ENCODE results near the gene CFB. TPM values are rescaled to one million over a fixed set of nuclear protein-coding genes. Genes with fewer than 3 reads are reported as not detected.

CFB gene
- polyA plus RNA-seq, 1 of the 3 experiments (the other 2 are of a cell fraction), result 42.1 TPM

GRCh38 chr6:31969712-31970603, 24.1 kb downstream of the CFB start:
- 77% methylated on average over 17 of the region's 17 CpGs for WGBS (ENCODE audit: low lambda C conversion rate)
- H3K4me1 ChIP-seq (ENCODE audit: control insufficient read depth in 1 of 2, insufficient read depth in 2 of 2, low read depth in 1 of 2, low read length in 1 of 2), result peaks cover 5 to 26% of the 10 kb centered on the region in 2 experiments; a peak in 3 of 4 replicates
- H3K27me3 ChIP-seq (ENCODE audit: insufficient read depth), result no peaks in the 10 kb centered on the region
- peaks cover 15 to 52% of the 10 kb centered on the region in 2 experiments for H3K36me3 ChIP-seq (replicated peaks in 1 of 2; ENCODE audit: control insufficient read depth in 1 of 2, insufficient read depth in 2 of 2, low read length in 1 of 2)
- H3K9ac ChIP-seq, result peak overlapping the region; percentile 95
- no peak overlapping the region for H2AFZ ChIP-seq (ENCODE audit: low read depth)
- peak overlapping the region in 1 of 2 experiments; percentile 15; a peak in 1 of 4 replicates for H3K27ac ChIP-seq (ENCODE audit: low read depth in 2 of 2, low read length in 1 of 2)
- DNase-seq, result no peak
- H3K4me3 ChIP-seq (ENCODE audit: low read depth in 2 of 2, low read length in 1 of 2), result peak overlapping the region; percentile 91 to 94
- ChIA-PET POLR2A (interaction anchor here (3.8 kb wide), 1 partner anchor 11 kb away, joined by 20 read pairs; the partner anchor contains the start of genes NELFE and SKIC2), CTCF (interaction anchor here (0.8 to 5.2 kb wide), 4 partner anchors 11 to 52 kb away, joined by 3 to 29 read pairs (median 14); partner anchors contain the start of genes NELFE and SKIC2)
- TF ChIP-seq, protein P1, sequence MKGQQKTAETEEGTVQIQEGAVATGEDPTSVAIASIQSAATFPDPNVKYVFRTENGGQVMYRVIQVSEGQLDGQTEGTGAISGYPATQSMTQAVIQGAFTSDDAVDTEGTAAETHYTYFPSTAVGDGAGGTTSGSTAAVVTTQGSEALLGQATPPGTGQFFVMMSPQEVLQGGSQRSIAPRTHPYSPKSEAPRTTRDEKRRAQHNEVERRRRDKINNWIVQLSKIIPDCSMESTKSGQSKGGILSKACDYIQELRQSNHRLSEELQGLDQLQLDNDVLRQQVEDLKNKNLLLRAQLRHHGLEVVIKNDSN (IDR thresholded peaks at IDR 0.05; ENCODE audit: borderline replicate concordance, low read depth), result no peak
- TF ChIP-seq YY1 (IDR thresholded peaks at IDR 0.05; ENCODE audit: low read depth) (no peak), RCOR1 (IDR thresholded peaks at IDR 0.05; ENCODE audit: low read length) (no peak), SMC3 (IDR thresholded peaks at IDR 0.05; ENCODE audit: low read depth, low read length) (no peak), TEAD4 (IDR thresholded peaks at IDR 0.05; ENCODE audit: borderline replicate concordance, insufficient read depth) (no peak), RXRA (IDR thresholded peaks at IDR 0.05; ENCODE audit: borderline replicate concordance, low read depth) (no peak), MXI1 (IDR thresholded peaks at IDR 0.05; ENCODE audit: low read depth, low read length) (no peak), RFX5 (IDR thresholded peaks at IDR 0.05; ENCODE audit: low read length) (no peak), CHD2 (IDR thresholded peaks at IDR 0.05; ENCODE audit: low read length, partially characterized antibody) (no peak), SIN3A (IDR thresholded peaks at IDR 0.05; ENCODE audit: borderline replicate concordance, low read depth, low read length) (no peak), GABPA (IDR thresholded peaks at IDR 0.05; ENCODE audit: low read depth) (no peak), NFIC (IDR thresholded peaks at IDR 0.05; ENCODE audit: borderline replicate concordance) (no peak), RAD21 (IDR thresholded peaks at IDR 0.05; ENCODE audit: low read length) (no peak), POLR2AphosphoS5 (IDR thresholded peaks at IDR 0.05; ENCODE audit: low read depth, low read length) (no peak), EP300 (IDR thresholded peaks at IDR 0.05; ENCODE audit: borderline replicate concordance in 1 of 2, low read depth in 1 of 2, low read length in 1 of 2) (no peak), ELF1 (IDR thresholded peaks at IDR 0.05) (no peak), EZH2phosphoT487 (IDR thresholded peaks at IDR 0.05; ENCODE audit: borderline replicate concordance, low read depth) (no peak)
- TF ChIP-seq, protein P2, sequence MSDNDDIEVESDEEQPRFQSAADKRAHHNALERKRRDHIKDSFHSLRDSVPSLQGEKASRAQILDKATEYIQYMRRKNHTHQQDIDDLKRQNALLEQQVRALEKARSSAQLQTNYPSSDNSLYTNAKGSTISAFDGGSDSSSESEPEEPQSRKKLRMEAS (IDR thresholded peaks at IDR 0.05; ENCODE audit: low read depth), result no peak
- TF ChIP-seq, protein P3, sequence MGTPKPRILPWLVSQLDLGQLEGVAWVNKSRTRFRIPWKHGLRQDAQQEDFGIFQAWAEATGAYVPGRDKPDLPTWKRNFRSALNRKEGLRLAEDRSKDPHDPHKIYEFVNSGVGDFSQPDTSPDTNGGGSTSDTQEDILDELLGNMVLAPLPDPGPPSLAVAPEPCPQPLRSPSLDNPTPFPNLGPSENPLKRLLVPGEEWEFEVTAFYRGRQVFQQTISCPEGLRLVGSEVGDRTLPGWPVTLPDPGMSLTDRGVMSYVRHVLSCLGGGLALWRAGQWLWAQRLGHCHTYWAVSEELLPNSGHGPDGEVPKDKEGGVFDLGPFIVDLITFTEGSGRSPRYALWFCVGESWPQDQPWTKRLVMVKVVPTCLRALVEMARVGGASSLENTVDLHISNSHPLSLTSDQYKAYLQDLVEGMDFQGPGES (IDR thresholded peaks at IDR 0.05; ENCODE audit: low read depth, low read length), result no peak
- peaks cover 10% of the 10 kb centered on the region for H3F3A ChIP-seq (replicated peaks; ENCODE audit: insufficient read depth)
- H3K79me2 ChIP-seq (ENCODE audit: insufficient read depth), result peaks cover 42% of the 10 kb centered on the region
- H4K20me1 ChIP-seq (ENCODE audit: insufficient read depth), result no peaks in the 10 kb centered on the region
- H3K9me2 ChIP-seq, result no peaks in the 10 kb centered on the region
- no peaks in the 10 kb centered on the region for H3K9me3 ChIP-seq
- H3K4me2 ChIP-seq, result peak overlapping the region; percentile 99
